SK-MEL-5 (cell line): ENCODE results near the gene FAM162A. TPM values are rescaled to one million over a fixed set of nuclear protein-coding genes. Genes with fewer than 3 reads are reported as not detected.

Experiments used
- DNase-seq: peaks from one replicate; pipeline ENCODE4 v3.0.0-alpha.2; 2016; ENCODE audit warnings: low read depth, low spot score
- in situ Hi-C: cut with HindIII; loops from 2 replicates; pipeline ENCODE4 v1.10.0; 2016; ENCODE audit warnings: low sequenced_read_pairs, high pct_unique_total_duplicates, low pct_unique_long_range_greater_than_20kb
- small RNA-seq, 2 experiments: library from RNA; depleted of rRNA; stranded (forward); fragments of <200 nt; gene quantifications; one replicate each; pipeline ENCODE3, GENCODE V24; 2014
- total RNA-seq: library from RNA; depleted of rRNA; stranded (reverse); fragments of >200 nt; shearing (Covaris generic); gene quantifications from 2 replicates; pipeline ENCODE4 v1.2.3, GENCODE V29; 2014; rRNA removed

The FAM162A gene
- total RNA-seq, 1 experiment from 2014 or later: 80.0 TPM

GRCh38 chr3:122456074-122456473, 72.1 kb downstream of the FAM162A start:
- in situ Hi-C loops: no loop called here
- no peak for DNase-seq

GRCh38 chr3:122457706-122458105, 73.7 kb downstream of the FAM162A start:
- in situ Hi-C loops: no loop called here
- no peak for DNase-seq

GRCh38 chr3:122458992-122459391, 75.0 kb downstream of the FAM162A start:
- in situ Hi-C loops: no loop called here
- peak; percentile 64 for DNase-seq

- in situ Hi-C loops: no loop called here
Observed at GRCh38 chr3:122461806-122462205, 77.8 kb downstream of the FAM162A start.

More at GRCh38 chr3:122461806-122462205, 77.8 kb downstream of the FAM162A start:
- DNase-seq: no peak

Small RNA genes lying within 50 kb of the gene (small RNA-seq; reads per million reads assigned to genes)
- 0 reads per million in 2 experiments for gene AC083798.1

Other genes starting within 250 kb of the FAM162A start
- not detected in 2 replicates for gene CASR, start 200.5 kb upstream of the FAM162A start, total RNA-seq
- gene CSTA, start 58.9 kb upstream of the FAM162A start, total RNA-seq: 1.9 and 4.0 TPM in 2 replicates
- 72.7 and 97.1 TPM in 2 replicates for gene MIX23, start 951 bp upstream of the FAM162A start, total RNA-seq
- gene WDR5B, start 31.9 kb downstream of the FAM162A start, total RNA-seq: 7.7 and 7.8 TPM in 2 replicates
- 26.0 and 34.8 TPM in 2 replicates for gene KPNA1, start 130.8 kb downstream of the FAM162A start, total RNA-seq
- 29.8 and 30.1 TPM in 2 replicates for gene PARP9, start 180.1 kb downstream of the FAM162A start, total RNA-seq
- 32.3 and 32.4 TPM in 2 replicates for gene DTX3L, start 180.2 kb downstream of the FAM162A start, total RNA-seq
- 0.37 TPM in 1 of 2 replicates, not detected in the other for gene PARP15, start 193.5 kb downstream of the FAM162A start, total RNA-seq